ENCODE data around the gene TFPI2.

- TF ChIP-seq CTCF (IDR thresholded peaks at IDR 0.05; ENCODE audit: low read depth, low read length) (no peak), EZH2phosphoT487 (IDR thresholded peaks at IDR 0.05; ENCODE audit: low read depth) (no peak)
Observed at GRCh38 chr7:93906267-93906666, 15.7 kb upstream of the TFPI2 start, which contains the start of gene GNGT1.

All from OCI-LY3 (cell line).